K562 (cell line): ENCODE results near the gene PRDX2. TPM values are rescaled to one million over a fixed set of nuclear protein-coding genes. Genes with fewer than 3 reads are reported as not detected.

ENCODE experiments used
- CREB3 ChIP-seq: fragments of 450-650 bp; conservative IDR thresholded peaks from 2 replicates; pipeline ENCODE4 v1.6.1; 2016; ENCODE audit warnings: missing genetic modification characterization, low read depth, mild to moderate bottlenecking, missing compliant biosample characterization, moderate library complexity
- ELK1 ChIP-seq: sonication (generic); formaldehyde crosslinking; IDR thresholded peaks from 2 replicates; pipeline ENCODE4 v1.8.1; 2022; ENCODE audit warnings: missing genetic modification reagents
- FOXK2 ChIP-seq, 2 experiments: fragments of 450-650 bp; IDR thresholded peaks in 1 of 2; conservative IDR thresholded peaks in 1 of 2; 2 replicates each; pipeline ENCODE4 v1.6.1; 2016; ENCODE audit warnings: low read depth in 2 of 2, mild to moderate bottlenecking in 1 of 2
- FOXP4 ChIP-seq: sonication (generic); formaldehyde crosslinking; IDR thresholded peaks from 2 replicates; pipeline ENCODE4 v1.8.0; 2022; ENCODE audit warnings: mild to moderate bottlenecking, missing genetic modification reagents, borderline replicate concordance
- GATAD2B ChIP-seq: fragments of 450-650 bp; IDR thresholded peaks from 2 replicates; pipeline ENCODE4 v1.6.1; 2017; ENCODE audit warnings: mild to moderate bottlenecking, borderline replicate concordance
- HDGF ChIP-seq: fragments of 450-650 bp; IDR thresholded peaks from 2 replicates; pipeline ENCODE4 v1.6.1; 2016
- TAF15 ChIP-seq: fragments of 200-400 bp; formaldehyde crosslinking; IDR thresholded peaks from 2 replicates; pipeline ENCODE4 v1.6.1; 2017; ENCODE audit warnings: mild to moderate bottlenecking, low read depth, low read length, moderate library complexity
- TEAD2 ChIP-seq: fragments of 450-650 bp; IDR thresholded peaks from 2 replicates; pipeline ENCODE4 v1.6.1; 2016; ENCODE audit warnings: missing genetic modification characterization, control low read depth, missing compliant biosample characterization
- THRB ChIP-seq: fragments of 450-650 bp; formaldehyde crosslinking; conservative IDR thresholded peaks from 2 replicates; pipeline ENCODE4 v1.4.0; 2022; ENCODE audit warnings: mild to moderate bottlenecking, missing genetic modification characterization
- TOE1 ChIP-seq, 2 experiments: fragments of 450-650 bp in 1 of 2; sonication (generic) in 1 of 2; formaldehyde crosslinking in 1 of 2; IDR thresholded peaks; 2 replicates each; pipeline versions ENCODE4 v1.7.1 to v1.8.0; 2016 to 2022; ENCODE audit warnings: borderline replicate concordance in 2 of 2, mild to moderate bottlenecking in 2 of 2, antibody characterized with exemption in 1 of 2, inconsistent platforms in 1 of 2, low read depth in 1 of 2, missing genetic modification reagents in 1 of 2, moderate library complexity in 1 of 2
- YY1 ChIP-seq, 3 experiments: IDR thresholded peaks; 2 replicates each; pipeline ENCODE4 v1.6.1; 2011; ENCODE audit warnings: low read length in 2 of 3, mild to moderate bottlenecking in 2 of 3, moderate library complexity in 2 of 3, borderline replicate concordance in 1 of 3, control low read depth in 1 of 3, low read depth in 1 of 3; ENCODE audit not compliant: insufficient read depth in 3 of 3, insufficient replicate concordance in 2 of 3, control insufficient read depth in 1 of 3, insufficient read length in 1 of 3; ENCODE audit errors: extremely low read depth in 1 of 3
- ZNF311 ChIP-seq: fragments of 250-450 bp; sonication (Bioruptor Pico); IDR thresholded peaks from 2 replicates; pipeline ENCODE4 v1.4.0; 2020; ENCODE audit warnings: mild to moderate bottlenecking, moderate library complexity
- ZNF395 ChIP-seq: fragments of 200-800 bp; sonication (Bioruptor generic); IDR thresholded peaks from 2 replicates; pipeline ENCODE4 v1.6.1; 2017; ENCODE audit warnings: missing genetic modification characterization, missing compliant biosample characterization
- ZNF561 ChIP-seq: fragments of 450-650 bp; formaldehyde crosslinking; conservative IDR thresholded peaks from 2 replicates; pipeline ENCODE4 v1.4.0; 2020; ENCODE audit warnings: mild to moderate bottlenecking, moderate library complexity
- ZNF780A ChIP-seq: fragments of 250-450 bp; sonication (Bioruptor Pico); IDR thresholded peaks from 2 replicates; pipeline ENCODE4 v1.5.0; 2021; ENCODE audit warnings: mild to moderate bottlenecking
- polyA plus RNA-seq, 8 experiments: library from polyadenylated mRNA; depleted of rRNA in 4 of 8; stranded (reverse) in 5 of 8; unstranded in 3 of 8; fragments of >200 nt; fragmentation: Nextera tagmentation in 2 of 8; fragmentation: Illumina TruSeq in 1 of 8; extraction: Ambion mirVana in 2 of 8; extraction: Trizol in 1 of 8; gene quantifications; 2 replicates each; pipeline versions ENCODE4 v1.2.1 to v1.2.3, GENCODE V29; 2011 to 2014; ENCODE audit warnings: inconsistent platforms in 1 of 8, missing spikeins in 1 of 8
- total RNA-seq, 7 experiments: library from RNA; depleted of rRNA in 6 of 7; stranded (reverse); fragments of >200 nt in 6 of 7; fragmentation: Illumina TruSeq in 2 of 7; extraction: Trizol in 2 of 7; gene quantifications; 2 replicates each; pipeline versions ENCODE4 v1.2.1 to v1.2.3, GENCODE V29; 2011 to 2021; ENCODE audit warnings: low replicate concordance in 1 of 7

The PRDX2 gene
- total and polyA plus RNA-seq, 9 of the 15 experiments (the other 6 are each of a cell fraction or from before 2014, with no cell fraction given): 206 to 1,183 (median 415) TPM

- no peak for TF ChIP-seq YY1 (IDR thresholded peaks at IDR 0.05; ENCODE audit: borderline replicate concordance in 1 of 3, control insufficient read depth in 1 of 3, extremely low read depth in 1 of 3, insufficient read depth in 3 of 3, insufficient read length in 1 of 3, insufficient replicate concordance in 2 of 3, low read depth in 1 of 3, low read length in 2 of 3)
- 0 out of 2 replicates have a peak, but pooled peaks have one; percentile 19 for TF ChIP-seq ZNF395 (CRISPR knock-in tag)
- TF ChIP-seq TEAD2: no peak
- no peak for TF ChIP-seq ZNF561 (CRISPR knock-in tag)
- peak; percentile 41; the same call in 1 of the 2 replicates for TF ChIP-seq HDGF
- TF ChIP-seq ZNF311: no peak; the same call in 1 of the 2 replicates
- 0 out of 4 replicates have a peak, but pooled peaks of 1 of the 2 experiments have one; percentile 17 for TF ChIP-seq FOXK2 (conservative IDR thresholded peaks at IDR 0.05 in 1 of 2, IDR thresholded peaks at IDR 0.05 in 1 of 2; ENCODE audit: low read depth in 2 of 2)
- TF ChIP-seq CREB3 (tag): no peak
- TF ChIP-seq ELK1 (CRISPR knock-in tag): no peak
- 0 out of 2 replicates have a peak, but pooled peaks have one; percentile 1 for TF ChIP-seq THRB
- 0 out of 2 replicates have a peak, but pooled peaks have one; percentile 4 for TF ChIP-seq FOXP4 (CRISPR knock-in tag)
- no peak for TF ChIP-seq ZNF780A (CRISPR knock-in tag)
- TF ChIP-seq GATAD2B: no peak
- no peak for TF ChIP-seq TOE1 (IDR thresholded peaks at IDR 0.05; ENCODE audit: borderline replicate concordance)
- no peak for TF ChIP-seq TOE1 (CRISPR knock-in tag; IDR thresholded peaks at IDR 0.05; ENCODE audit: borderline replicate concordance, low read depth)
- no peak for TF ChIP-seq TAF15
Measured at GRCh38 chr19:12785431-12786031, 16.1 kb downstream of the PRDX2 start (continued).
